ENCODE results near the gene STKLD1.

Gene STKLD1

DNA sequence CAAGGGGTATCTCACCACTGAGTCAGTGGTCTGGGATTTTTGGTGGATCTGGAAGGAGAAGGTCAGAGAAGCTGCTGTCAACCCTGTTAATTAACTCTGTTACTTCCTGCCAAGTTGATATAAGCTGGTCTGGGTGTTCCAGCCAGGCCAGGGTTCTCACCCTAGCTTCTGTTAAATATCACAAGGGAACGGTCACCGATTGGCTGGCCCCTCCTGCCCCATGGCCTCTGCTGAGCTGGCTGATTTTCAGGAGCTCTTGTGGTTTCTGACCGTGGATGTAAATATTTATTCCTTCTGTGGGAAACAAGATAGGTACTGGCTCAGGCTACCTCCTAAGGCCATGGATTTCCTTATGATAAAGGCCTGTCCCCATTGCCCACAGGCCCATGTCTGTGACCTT lies 47.0 kb downstream of the STKLD1 start:
- H3K4me3 ChIP-seq (ENCODE audit: low read length): no peak overlapping the region
- H3K4me1 ChIP-seq (ENCODE audit: insufficient read depth, low read length): peaks cover 9% of the 10 kb centered on the region
- no peaks in the 10 kb centered on the region for H3K36me3 ChIP-seq (ENCODE audit: insufficient read depth, low read length)
- no peak overlapping the region for H2AFZ ChIP-seq (ENCODE audit: low read depth, low read length)
- peaks cover 6% of the 10 kb centered on the region for H3K9me3 ChIP-seq (ENCODE audit: low read length)
- H3K27me3 ChIP-seq (ENCODE audit: insufficient read depth, low read length): no peaks in the 10 kb centered on the region

DNA sequence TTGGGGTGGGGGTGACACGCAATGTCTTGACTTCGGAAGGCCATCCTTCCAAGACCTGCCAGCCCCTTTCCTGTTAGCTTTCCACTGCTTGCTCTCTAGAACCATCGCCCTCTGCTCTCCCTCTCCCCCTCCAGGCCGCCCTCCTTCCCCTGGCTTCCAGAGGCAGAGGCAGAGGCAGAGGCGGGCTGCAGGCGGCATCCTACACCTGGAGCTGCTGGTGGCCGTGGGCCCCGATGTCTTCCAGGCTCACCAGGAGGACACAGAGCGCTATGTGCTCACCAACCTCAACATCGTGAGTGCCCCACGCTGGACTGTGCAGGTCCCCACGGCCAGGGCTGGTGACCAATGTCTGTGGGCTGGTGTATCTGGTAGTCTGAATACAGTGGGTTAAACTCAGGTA lies 48.0 kb downstream of the STKLD1 start:
- Histone ChIP-seq H3K4me1 (ENCODE audit: insufficient read depth, low read length) (no peaks in the 10 kb centered on the region), H3K36me3 (ENCODE audit: insufficient read depth, low read length) (no peaks in the 10 kb centered on the region), H3K4me3 (ENCODE audit: low read length) (no peak overlapping the region), H3K27me3 (ENCODE audit: insufficient read depth, low read length) (no peaks in the 10 kb centered on the region), H3K9me3 (ENCODE audit: low read length) (peaks cover 6% of the 10 kb centered on the region), H2AFZ (ENCODE audit: low read depth, low read length) (no peak overlapping the region)

DNA sequence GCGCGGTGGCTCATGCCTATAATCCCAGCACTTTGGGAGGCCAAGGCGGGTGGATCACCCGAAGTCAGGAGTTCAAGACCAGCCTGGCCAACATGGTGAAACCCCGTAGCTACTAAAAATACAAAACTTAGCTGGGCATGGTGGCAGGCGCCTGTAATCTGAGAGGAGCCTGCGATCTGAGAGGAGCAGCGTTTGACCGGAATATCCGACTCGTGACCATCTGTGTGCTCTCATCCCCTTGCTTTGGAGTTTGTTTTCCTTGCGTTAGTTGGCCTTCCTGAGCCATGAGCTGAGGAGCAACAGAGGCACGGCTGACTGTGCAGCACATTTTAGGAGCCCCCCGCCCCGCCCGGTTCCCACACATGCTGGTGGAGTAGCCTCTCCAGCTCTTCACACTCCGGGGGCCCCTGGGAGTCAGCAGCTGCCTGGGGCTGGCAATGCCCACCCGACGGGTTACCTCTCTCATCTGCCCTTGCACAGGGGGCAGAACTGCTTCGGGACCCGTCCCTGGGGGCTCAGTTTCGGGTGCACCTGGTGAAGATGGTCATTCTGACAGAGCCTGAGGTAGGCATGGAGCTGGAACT lies 49.0 kb downstream of the STKLD1 start:
- Histone ChIP-seq H3K4me3 (ENCODE audit: low read length) (no peak overlapping the region), H2AFZ (ENCODE audit: low read depth, low read length) (no peak overlapping the region), H3K9me3 (ENCODE audit: low read length) (peaks cover 6% of the 10 kb centered on the region), H3K4me1 (ENCODE audit: insufficient read depth, low read length) (no peaks in the 10 kb centered on the region), H3K27me3 (ENCODE audit: insufficient read depth, low read length) (no peaks in the 10 kb centered on the region), H3K36me3 (ENCODE audit: insufficient read depth, low read length) (no peaks in the 10 kb centered on the region)

DNA sequence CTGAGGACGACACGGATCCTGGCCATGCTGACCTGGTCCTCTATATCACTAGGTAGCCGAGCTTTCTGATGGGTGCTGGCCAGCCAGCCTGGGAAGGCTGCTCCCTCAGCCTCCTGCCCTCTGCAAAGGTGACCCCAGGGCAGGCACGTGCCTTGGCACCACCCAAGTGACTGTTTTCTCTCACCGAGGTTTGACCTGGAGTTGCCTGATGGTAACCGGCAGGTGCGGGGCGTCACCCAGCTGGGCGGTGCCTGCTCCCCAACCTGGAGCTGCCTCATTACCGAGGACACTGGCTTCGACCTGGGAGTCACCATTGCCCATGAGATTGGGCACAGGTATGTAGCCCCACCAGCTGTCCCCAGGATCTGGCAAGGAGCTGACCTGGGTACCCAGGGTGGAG lies 49.8 kb downstream of the STKLD1 start:
- Histone ChIP-seq H3K4me3 (ENCODE audit: low read length) (no peak overlapping the region), H3K27me3 (ENCODE audit: insufficient read depth, low read length) (no peaks in the 10 kb centered on the region), H3K9me3 (ENCODE audit: low read length) (peaks cover 6% of the 10 kb centered on the region), H3K36me3 (ENCODE audit: insufficient read depth, low read length) (no peaks in the 10 kb centered on the region), H2AFZ (ENCODE audit: low read depth, low read length) (no peak overlapping the region), H3K4me1 (ENCODE audit: insufficient read depth, low read length) (no peaks in the 10 kb centered on the region)

DNA sequence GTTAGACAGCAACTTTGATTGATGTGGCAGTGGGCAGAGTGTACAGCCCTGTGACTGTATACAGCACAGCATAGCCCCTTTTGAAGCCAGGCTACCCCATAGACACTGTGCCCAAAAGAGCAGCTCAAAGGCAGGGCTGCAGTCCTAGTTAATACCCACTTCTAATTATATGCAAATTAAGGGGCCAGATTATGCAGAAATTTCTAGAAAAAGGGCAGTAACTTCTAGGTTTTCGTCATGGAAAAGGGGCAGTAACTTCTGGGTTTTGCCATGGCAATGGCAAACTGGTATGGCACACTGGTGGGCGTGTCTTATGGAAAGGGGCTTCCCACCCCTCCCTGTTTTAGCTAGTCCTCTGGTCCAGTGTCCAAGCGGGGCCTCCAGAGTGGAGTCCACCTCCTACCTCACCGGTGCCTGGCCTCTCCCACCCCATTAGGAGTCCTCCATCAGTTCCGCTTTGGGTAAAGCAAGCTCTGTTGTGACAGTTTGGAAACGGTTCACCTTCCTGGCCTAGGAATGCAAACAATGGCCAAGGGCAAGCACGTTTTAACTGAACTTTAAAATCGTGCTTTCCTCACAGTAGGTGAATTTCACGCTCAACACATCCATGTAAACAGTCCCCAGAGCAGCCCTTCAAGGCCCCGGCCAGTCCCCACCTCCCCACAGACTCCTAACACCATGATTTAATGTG lies 51.6 kb downstream of the STKLD1 start:
- no peak overlapping the region for H3K4me3 ChIP-seq (ENCODE audit: low read length)
- peaks cover 6% of the 10 kb centered on the region for H3K9me3 ChIP-seq (ENCODE audit: low read length)
- no peaks in the 10 kb centered on the region for H3K4me1 ChIP-seq (ENCODE audit: insufficient read depth, low read length)
- no peaks in the 10 kb centered on the region for H3K36me3 ChIP-seq (ENCODE audit: insufficient read depth, low read length)
- H3K27me3 ChIP-seq (ENCODE audit: insufficient read depth, low read length): no peaks in the 10 kb centered on the region
- no peak overlapping the region for H2AFZ ChIP-seq (ENCODE audit: low read depth, low read length)

DNA sequence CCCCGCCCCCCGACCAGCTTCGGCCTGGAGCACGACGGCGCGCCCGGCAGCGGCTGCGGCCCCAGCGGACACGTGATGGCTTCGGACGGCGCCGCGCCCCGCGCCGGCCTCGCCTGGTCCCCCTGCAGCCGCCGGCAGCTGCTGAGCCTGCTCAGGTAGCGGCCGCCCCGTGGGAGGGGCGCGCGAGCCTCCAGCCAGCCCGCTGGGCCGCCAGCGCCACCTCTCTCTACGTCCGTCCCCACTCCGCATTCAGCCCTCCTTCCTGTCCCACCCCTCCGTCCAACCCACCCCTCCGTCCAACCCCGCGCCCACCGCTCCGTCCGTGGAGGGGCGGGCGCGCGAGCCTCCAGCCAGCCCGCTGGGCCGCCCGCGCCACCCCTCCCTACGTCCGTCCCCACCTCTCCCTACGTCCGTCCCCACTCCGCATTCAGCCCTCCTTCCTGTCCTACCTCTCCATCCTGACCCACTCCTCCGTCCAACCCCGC lies 52.5 kb downstream of the STKLD1 start:
- H3K4me1 ChIP-seq (ENCODE audit: insufficient read depth, low read length): no peaks in the 10 kb centered on the region
- no peak overlapping the region for H2AFZ ChIP-seq (ENCODE audit: low read depth, low read length)
- no peaks in the 10 kb centered on the region for H3K27me3 ChIP-seq (ENCODE audit: insufficient read depth, low read length)
- no peaks in the 10 kb centered on the region for H3K36me3 ChIP-seq (ENCODE audit: insufficient read depth, low read length)
- H3K4me3 ChIP-seq (ENCODE audit: low read length): no peak overlapping the region
- peaks cover 6% of the 10 kb centered on the region for H3K9me3 ChIP-seq (ENCODE audit: low read length)

DNA sequence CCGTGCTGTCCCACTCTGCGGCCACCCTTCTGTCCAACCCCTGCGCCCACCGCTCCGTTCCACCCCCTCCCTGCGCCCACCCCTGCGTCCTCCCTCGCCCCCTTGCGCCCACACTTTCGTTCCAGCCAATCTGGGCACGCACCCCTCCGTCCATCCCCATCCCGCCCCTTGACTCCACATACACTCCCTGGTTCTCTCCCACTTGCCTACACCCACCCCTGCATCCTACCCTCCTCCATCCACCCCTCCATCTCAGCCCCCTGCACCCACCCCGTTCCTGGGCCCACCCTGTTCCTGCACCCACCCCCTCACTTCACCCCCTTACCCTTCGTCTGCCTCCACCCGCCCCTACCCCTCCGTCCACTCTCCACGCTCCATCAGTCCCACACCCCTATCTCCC lies 53.0 kb downstream of the STKLD1 start:
- H3K4me1 ChIP-seq (ENCODE audit: insufficient read depth, low read length): no peaks in the 10 kb centered on the region
- no peak overlapping the region for H3K4me3 ChIP-seq (ENCODE audit: low read length)
- H3K27me3 ChIP-seq (ENCODE audit: insufficient read depth, low read length): no peaks in the 10 kb centered on the region
- H3K9me3 ChIP-seq (ENCODE audit: low read length): peaks cover 6% of the 10 kb centered on the region
- no peak overlapping the region for H2AFZ ChIP-seq (ENCODE audit: low read depth, low read length)
- H3K36me3 ChIP-seq (ENCODE audit: insufficient read depth, low read length): no peaks in the 10 kb centered on the region

DNA sequence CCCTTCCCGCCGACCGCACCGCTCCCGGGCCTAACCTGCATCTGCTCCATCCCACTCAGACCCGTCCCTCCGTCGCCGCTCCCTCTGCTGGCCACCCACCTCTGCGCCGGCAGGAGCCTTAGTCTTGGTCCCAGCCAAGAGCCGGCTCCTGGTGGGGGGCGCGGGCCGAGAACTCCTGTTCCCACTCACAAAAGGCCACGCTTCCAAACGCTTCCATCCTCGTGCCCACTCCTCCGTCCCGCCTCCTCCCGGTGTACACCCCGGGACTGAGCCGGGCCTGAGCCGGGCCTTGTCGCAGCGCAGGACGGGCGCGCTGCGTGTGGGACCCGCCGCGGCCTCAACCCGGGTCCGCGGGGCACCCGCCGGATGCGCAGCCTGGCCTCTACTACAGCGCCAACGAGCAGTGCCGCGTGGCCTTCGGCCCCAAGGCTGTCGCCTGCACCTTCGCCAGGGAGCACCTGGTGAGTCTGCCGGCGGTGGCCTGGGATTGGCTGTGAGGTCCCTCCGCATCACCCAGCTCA lies 53.5 kb downstream of the STKLD1 start:
- Histone ChIP-seq H3K36me3 (ENCODE audit: insufficient read depth, low read length) (no peaks in the 10 kb centered on the region), H3K4me1 (ENCODE audit: insufficient read depth, low read length) (no peaks in the 10 kb centered on the region), H2AFZ (ENCODE audit: low read depth, low read length) (no peak overlapping the region), H3K4me3 (ENCODE audit: low read length) (no peak overlapping the region), H3K27me3 (ENCODE audit: insufficient read depth, low read length) (no peaks in the 10 kb centered on the region), H3K9me3 (ENCODE audit: low read length) (peaks cover 6% of the 10 kb centered on the region)

DNA sequence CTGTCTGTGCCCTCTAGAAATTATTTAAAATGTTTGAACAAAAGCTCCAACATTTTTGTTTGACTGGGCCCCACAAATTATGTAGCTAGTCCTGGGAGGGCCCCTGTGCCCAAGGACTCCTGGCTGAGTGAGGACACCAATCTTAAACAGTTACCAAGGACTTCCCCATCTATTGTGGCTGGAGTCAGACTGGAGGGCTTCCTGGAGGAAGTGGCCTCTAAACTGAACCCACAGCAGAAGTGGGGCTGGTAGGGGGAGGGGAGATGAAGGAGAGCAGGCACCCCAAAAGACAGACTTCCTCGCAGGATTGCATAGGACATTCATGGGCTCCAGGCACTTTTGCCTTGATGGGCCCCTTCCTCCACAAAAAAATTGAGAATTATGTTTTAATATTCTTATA lies 54.1 kb downstream of the STKLD1 start:
- H2AFZ ChIP-seq (ENCODE audit: low read depth, low read length): no peak overlapping the region
- H3K4me3 ChIP-seq (ENCODE audit: low read length): no peak overlapping the region
- H3K9me3 ChIP-seq (ENCODE audit: low read length): peaks cover 6% of the 10 kb centered on the region
- no peaks in the 10 kb centered on the region for H3K4me1 ChIP-seq (ENCODE audit: insufficient read depth, low read length)
- no peaks in the 10 kb centered on the region for H3K27me3 ChIP-seq (ENCODE audit: insufficient read depth, low read length)
- no peaks in the 10 kb centered on the region for H3K36me3 ChIP-seq (ENCODE audit: insufficient read depth, low read length)

DNA sequence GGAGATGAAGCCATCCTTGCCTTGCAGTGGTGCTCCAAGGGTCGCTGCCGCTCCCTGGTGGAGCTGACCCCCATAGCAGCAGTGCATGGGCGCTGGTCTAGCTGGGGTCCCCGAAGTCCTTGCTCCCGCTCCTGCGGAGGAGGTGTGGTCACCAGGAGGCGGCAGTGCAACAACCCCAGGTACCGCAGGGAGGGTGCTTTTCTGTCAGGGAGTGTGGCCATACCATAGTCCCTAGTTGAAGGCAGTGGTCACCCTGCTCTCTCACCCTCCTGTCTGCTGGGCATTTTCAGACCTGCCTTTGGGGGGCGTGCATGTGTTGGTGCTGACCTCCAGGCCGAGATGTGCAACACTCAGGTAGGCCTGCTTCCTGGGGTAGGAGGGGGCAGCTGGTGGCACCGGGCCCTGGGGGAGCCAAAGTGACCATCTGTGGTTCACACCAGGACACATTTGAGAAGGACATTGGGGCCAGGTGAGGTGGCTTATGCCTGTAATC lies 57.2 kb downstream of the STKLD1 start:
- Histone ChIP-seq H3K9me3 (ENCODE audit: low read length) (no peaks in the 10 kb centered on the region), H3K36me3 (ENCODE audit: insufficient read depth, low read length) (no peaks in the 10 kb centered on the region), H2AFZ (ENCODE audit: low read depth, low read length) (no peak overlapping the region), H3K4me1 (ENCODE audit: insufficient read depth, low read length) (no peaks in the 10 kb centered on the region), H3K27me3 (ENCODE audit: insufficient read depth, low read length) (no peaks in the 10 kb centered on the region), H3K4me3 (ENCODE audit: low read length) (no peak overlapping the region)

DNA sequence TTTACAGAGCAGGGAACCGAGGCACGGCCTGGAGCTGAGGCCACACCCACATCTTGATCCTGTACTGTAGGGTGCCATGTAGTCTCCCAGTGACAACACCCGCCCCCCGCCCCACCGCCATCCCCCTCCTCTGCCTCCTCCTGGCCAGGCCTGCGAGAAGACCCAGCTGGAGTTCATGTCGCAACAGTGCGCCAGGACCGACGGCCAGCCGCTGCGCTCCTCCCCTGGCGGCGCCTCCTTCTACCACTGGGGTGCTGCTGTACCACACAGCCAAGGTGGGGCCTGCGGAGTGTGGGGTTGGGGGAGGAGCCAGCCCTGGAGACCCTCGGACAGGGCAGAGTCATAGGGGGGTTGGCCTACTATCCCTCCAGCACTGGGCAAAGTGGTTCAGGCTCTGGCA lies 60.5 kb downstream of the STKLD1 start:
- Histone ChIP-seq H3K4me3 (ENCODE audit: low read length) (no peak overlapping the region), H3K36me3 (ENCODE audit: insufficient read depth, low read length) (no peaks in the 10 kb centered on the region), H3K4me1 (ENCODE audit: insufficient read depth, low read length) (no peaks in the 10 kb centered on the region), H3K9me3 (ENCODE audit: low read length) (no peaks in the 10 kb centered on the region), H2AFZ (ENCODE audit: low read depth, low read length) (no peak overlapping the region), H3K27me3 (ENCODE audit: insufficient read depth, low read length) (no peaks in the 10 kb centered on the region)

DNA sequence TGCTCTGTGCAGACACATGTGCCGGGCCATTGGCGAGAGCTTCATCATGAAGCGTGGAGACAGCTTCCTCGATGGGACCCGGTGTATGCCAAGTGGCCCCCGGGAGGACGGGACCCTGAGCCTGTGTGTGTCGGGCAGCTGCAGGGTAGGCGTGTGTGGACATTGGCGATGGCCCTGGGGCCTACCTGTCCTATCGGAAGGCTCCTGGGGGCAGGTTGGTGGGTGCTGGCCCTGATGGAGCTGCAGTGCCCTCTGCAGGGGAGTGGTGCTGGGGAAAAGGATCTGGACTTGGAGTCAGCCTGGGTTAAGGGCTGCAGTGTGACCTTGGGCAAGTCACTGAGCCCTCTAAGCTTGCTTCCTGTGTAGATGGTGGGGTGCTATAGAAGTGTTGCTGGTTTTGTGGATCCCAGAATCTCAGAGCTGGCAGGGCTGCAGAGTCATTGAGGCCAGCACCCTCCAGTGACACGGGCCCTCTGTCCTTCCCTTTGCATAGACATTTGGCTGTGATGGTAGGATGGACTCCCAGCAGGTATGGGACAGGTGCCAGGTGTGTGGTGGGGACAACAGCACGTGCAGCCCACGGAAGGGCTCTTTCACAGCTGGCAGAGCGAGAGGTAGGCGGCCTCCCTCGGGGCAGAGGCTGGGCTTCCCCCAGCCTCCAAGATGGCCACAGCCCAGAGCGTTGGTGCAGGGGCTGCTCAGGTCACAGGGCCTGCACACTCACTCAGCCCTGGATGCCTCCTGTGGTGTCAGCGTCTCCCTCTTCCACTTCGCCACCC lies 61.8 kb downstream of the STKLD1 start:
- Histone ChIP-seq H3K4me3 (ENCODE audit: low read length) (no peak overlapping the region), H3K27me3 (ENCODE audit: insufficient read depth, low read length) (no peaks in the 10 kb centered on the region), H2AFZ (ENCODE audit: low read depth, low read length) (no peak overlapping the region), H3K36me3 (ENCODE audit: insufficient read depth, low read length) (no peaks in the 10 kb centered on the region), H3K9me3 (ENCODE audit: low read length) (no peaks in the 10 kb centered on the region), H3K4me1 (ENCODE audit: insufficient read depth, low read length) (no peaks in the 10 kb centered on the region)

DNA sequence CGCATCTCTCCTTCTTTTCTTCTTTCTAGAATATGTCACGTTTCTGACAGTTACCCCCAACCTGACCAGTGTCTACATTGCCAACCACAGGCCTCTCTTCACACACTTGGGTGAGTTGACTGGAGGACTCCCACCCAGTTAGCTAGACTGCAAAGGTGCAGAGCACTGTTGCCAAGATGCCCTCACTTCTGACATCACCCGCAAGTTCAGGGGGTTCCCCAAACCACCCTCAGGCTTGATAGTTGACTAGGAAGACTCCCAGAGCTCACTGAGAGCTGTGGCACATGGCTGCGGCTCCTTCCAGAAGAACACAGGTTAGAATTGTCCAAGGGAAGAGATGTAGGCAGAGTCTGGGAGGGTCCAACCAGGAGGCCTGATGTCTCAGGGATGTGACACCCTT lies 63.2 kb downstream of the STKLD1 start:
- H3K4me3 ChIP-seq (ENCODE audit: low read length): no peak overlapping the region
- no peak overlapping the region for H2AFZ ChIP-seq (ENCODE audit: low read depth, low read length)
- H3K9me3 ChIP-seq (ENCODE audit: low read length): no peaks in the 10 kb centered on the region
- no peaks in the 10 kb centered on the region for H3K27me3 ChIP-seq (ENCODE audit: insufficient read depth, low read length)
- H3K4me1 ChIP-seq (ENCODE audit: insufficient read depth, low read length): no peaks in the 10 kb centered on the region
- no peaks in the 10 kb centered on the region for H3K36me3 ChIP-seq (ENCODE audit: insufficient read depth, low read length)

All from neuron (in vitro differentiated cells).